GM18907 (cell line): Measurements from ENCODE around the gene HOXD13.

Experiments used
- ATAC-seq: cut with Tn5 transposase; IDR thresholded peaks from one replicate; pipeline ENCODE4 v1.9.1; 2021; ENCODE audit warnings: mild to moderate bottlenecking, moderate library complexity; ENCODE audit not compliant: unreplicated experiment

The HOXD13 gene

GRCh38 chr2:176105078-176105729, 12.7 kb downstream of the HOXD13 start:
- ATAC-seq: no peak

GRCh38 chr2:176105730-176106580, 13.4 kb downstream of the HOXD13 start:
- no peak for ATAC-seq

GRCh38 chr2:176106581-176107539, 14.3 kb downstream of the HOXD13 start, which contains the start of gene HOXD11:
TSS of gene HOXD11 (plus strand) at chr2:176107280. CDS start at chr2:176107356, 76 bp downstream.
- ATAC-seq: no peak

GRCh38 chr2:176107731-176108181, 15.2 kb downstream of the HOXD13 start:
- ATAC-seq: no peak

- ATAC-seq: no peak
These were observed 16.8 kb downstream of the HOXD13 start for GRCh38 chr2:176109192-176109901.

GRCh38 chr2:176109946-176110345, 17.4 kb downstream of the HOXD13 start:
- no peak for ATAC-seq

GRCh38 chr2:176110415-176111308, 18.1 kb downstream of the HOXD13 start:
- ATAC-seq: no peak

GRCh38 chr2:176111309-176111663, 18.8 kb downstream of the HOXD13 start:
- ATAC-seq: no peak

GRCh38 chr2:176111846-176112374, 19.4 kb downstream of the HOXD13 start:
- ATAC-seq: no peak

- ATAC-seq: no peak
These were observed 20.1 kb downstream of the HOXD13 start for GRCh38 chr2:176112375-176113302.

- ATAC-seq: no peak
These were observed 21.8 kb downstream of the HOXD13 start for GRCh38 chr2:176114120-176114929.

GRCh38 chr2:176114930-176115625, 22.6 kb downstream of the HOXD13 start:
- ATAC-seq: no peak

- ATAC-seq: no peak
These were observed 23.6 kb downstream of the HOXD13 start, which contains the start of gene HOXD10 for GRCh38 chr2:176115883-176116813. TSS of gene HOXD10 (plus strand) at chr2:176116778. CDS start at chr2:176116834, 56 bp downstream.

- no peak for ATAC-seq
These were observed 24.8 kb downstream of the HOXD13 start for GRCh38 chr2:176117162-176117822.

GRCh38 chr2:176117823-176118371, 25.4 kb downstream of the HOXD13 start:
- ATAC-seq: no peak
